ENCODE results near the gene BST2. TPM values are rescaled to one million over a fixed set of nuclear protein-coding genes. Genes with fewer than 3 reads are reported as not detected.

Gene BST2
- total RNA-seq, 1 donor from 2014 or later: 1.6 TPM

Other genes with a start within 250 kb of the BST2 start
- gene USE1, start 190.3 kb downstream of the BST2 start, total RNA-seq: 15.1 TPM
- 0.82 TPM for gene OCEL1, start 179.4 kb downstream of the BST2 start, total RNA-seq
- gene NR2F6, start 159.7 kb downstream of the BST2 start, total RNA-seq: 9.8 TPM
- gene USHBP1, start 140.9 kb downstream of the BST2 start, total RNA-seq: 0.82 TPM
- gene BABAM1, start 138.2 kb downstream of the BST2 start, total RNA-seq: 66.9 TPM
- gene ANKLE1, start 123.7 kb downstream of the BST2 start, total RNA-seq: 0.82 TPM
- gene ABHD8, start 102.2 kb downstream of the BST2 start, total RNA-seq: 20.4 TPM
- gene MRPL34, start 99.8 kb downstream of the BST2 start, total RNA-seq: 11.4 TPM
- gene DDA1, start 96.1 kb downstream of the BST2 start, total RNA-seq: 10.2 TPM
- gene ANO8, start 70.8 kb downstream of the BST2 start, total RNA-seq: 20.0 TPM
- 11.8 TPM for gene GTPBP3, start 68.1 kb downstream of the BST2 start, total RNA-seq
- gene PLVAP, start 28.3 kb downstream of the BST2 start, total RNA-seq: under 0.01 TPM
- gene CCDC194, start 11.4 kb downstream of the BST2 start, total RNA-seq: not detected
- 17.5 TPM for gene MVB12A, start 14.4 kb upstream of the BST2 start, total RNA-seq
- gene TMEM221, start 43.0 kb upstream of the BST2 start, total RNA-seq: 0.82 TPM
- gene NXNL1, start 55.3 kb upstream of the BST2 start, total RNA-seq: not detected
- 10.2 TPM for gene SLC27A1, start 64.9 kb upstream of the BST2 start, total RNA-seq
- 38.3 TPM for gene PGLS, start 106.0 kb upstream of the BST2 start, total RNA-seq
- gene COLGALT1, start 150.0 kb upstream of the BST2 start, total RNA-seq: 17.1 TPM